GM12878 (cell line): ENCODE data around the gene KHDC1L. TPM values are rescaled to one million over a fixed set of nuclear protein-coding genes. Genes with fewer than 3 reads are reported as not detected.

ENCODE experiments used
- ATAC-seq: fragments of 200-7000 bp; cut with Tn5 transposase; 3 replicates; pipeline ENCODE4 v1.9.1; 2020; ENCODE audit warnings: mild to moderate bottlenecking, moderate library complexity
- Bru-seq: library from RNA; stranded (reverse); fragments of 400-500 nt; gene quantifications from one replicate; lab custom pipeline; 2021; lab: Mats Ljungman, UMichigan
- BruChase-seq, 2 experiments: library from RNA; stranded (reverse); fragments of 400-500 nt; gene quantifications; one replicate each; lab custom pipeline; 2021; lab: Mats Ljungman, UMichigan
- BruUV-seq: library from RNA; stranded (reverse); fragments of 400-500 nt; replicated peaks from 2 replicates; lab custom pipeline; 2021; lab: Mats Ljungman, UMichigan
- CTCF ChIA-PET: fragments of 300-600 bp; sonication (Branson Sonifier 250); formaldehyde crosslinking; extraction: SDS; loops from one replicate; lab custom pipeline; 2021; ENCODE audit warnings: inconsistent platforms; lab: Yijun Ruan, JAX
- POLR2A ChIA-PET: fragments of 350-600 bp; formaldehyde crosslinking; extraction: SDS; loops from one replicate; lab custom pipeline; 2021; ENCODE audit warnings: inconsistent platforms; lab: Charles Lee
- RAD21 ChIA-PET: fragments of 300-600 bp; sonication (Branson Sonifier 250); formaldehyde crosslinking; loops from one replicate; lab custom pipeline; 2023; ENCODE audit warnings: antibody characterized with exemption; ENCODE audit not compliant: unreplicated experiment; lab: Charles Lee
- SMC1A ChIA-PET: fragments of 300-600 bp; sonication (Branson Sonifier 250); formaldehyde crosslinking; loops from one replicate; lab custom pipeline; 2023; ENCODE audit not compliant: unreplicated experiment, uncharacterized antibody; lab: Charles Lee
- DNase-seq: peaks from one replicate; pipeline ENCODE4 v3.0.0-alpha.2; 2011; ENCODE audit warnings: low read depth, low spot score
- FAIRE-seq: peaks from 3 replicates; lab custom pipeline; 2011; peaks lifted over from hg19 to GRCh38; lab: Jason Lieb, UNC
- H2AFZ ChIP-seq: 2 replicates; pipeline ENCODE4 v1.6.0; 2011; ENCODE audit warnings: low read depth, low read length, control low read depth; ENCODE audit not compliant: control insufficient read depth
- H3K27ac ChIP-seq: 2 replicates; pipeline ENCODE4 v1.5.1; 2011; ENCODE audit warnings: control low read depth; ENCODE audit not compliant: control insufficient read depth, insufficient read depth
- H3K27me3 ChIP-seq, 2 experiments: replicated peaks in 1 of 2; 2 replicates each; pipeline versions ENCODE4 v1.6.0 to v1.6.1; 2011; ENCODE audit warnings: low read length in 1 of 2; ENCODE audit not compliant: control insufficient read depth in 2 of 2, insufficient read depth in 2 of 2
- H3K36me3 ChIP-seq, 2 experiments: 2 replicates each; pipeline ENCODE4 v1.5.1; 2011; ENCODE audit warnings: low read length in 1 of 2; ENCODE audit not compliant: control insufficient read depth in 2 of 2, insufficient read depth in 2 of 2
- H3K4me1 ChIP-seq: 2 replicates; pipeline ENCODE4 v1.6.1; 2011; ENCODE audit warnings: mild to moderate bottlenecking, low read length, moderate library complexity, mixed read lengths; ENCODE audit not compliant: control insufficient read depth, insufficient read depth
- H3K4me2 ChIP-seq: 2 replicates; pipeline ENCODE4 v1.6.0; 2011; ENCODE audit warnings: control low read depth; ENCODE audit not compliant: control insufficient read depth, insufficient read depth
- H3K4me3 ChIP-seq: fragments of 200-600 bp; sonication (generic); 2 replicates; pipeline ENCODE4 v1.5.1; 2016
- H3K79me2 ChIP-seq: 2 replicates; pipeline ENCODE4 v1.6.0; 2011; ENCODE audit warnings: low read length; ENCODE audit not compliant: control insufficient read depth, insufficient read depth
- H3K9ac ChIP-seq: 2 replicates; pipeline ENCODE4 v1.8.0; 2011; ENCODE audit warnings: low read length, control low read depth, mixed read lengths; ENCODE audit not compliant: control insufficient read depth, insufficient read depth
- H3K9me3 ChIP-seq: replicated peaks from 3 replicates; pipeline ENCODE4 v1.5.1; 2011; ENCODE audit warnings: mild to moderate bottlenecking, low read length; ENCODE audit not compliant: control insufficient read depth, insufficient read depth
- H4K20me1 ChIP-seq: 2 replicates; pipeline ENCODE4 v1.6.0; 2011; ENCODE audit not compliant: control insufficient read depth, insufficient read depth
- BHLHE40 ChIP-seq, 2 experiments: fragments of 450-650 bp in 1 of 2; IDR thresholded peaks; 2 replicates each; pipeline ENCODE4 v1.6.1; 2011 to 2017; ENCODE audit warnings: low read depth in 2 of 2, borderline replicate concordance in 1 of 2, improper control_type of control experiment in 1 of 2, low read length in 1 of 2, mild to moderate bottlenecking in 1 of 2
- NR2F1 ChIP-seq: fragments of 450-650 bp; conservative IDR thresholded peaks from 2 replicates; pipeline ENCODE4 v1.6.1; 2017; ENCODE audit warnings: mild to moderate bottlenecking
- RAD51 ChIP-seq: fragments of 450-650 bp; IDR thresholded peaks from 2 replicates; pipeline ENCODE4 v1.6.1; 2016; ENCODE audit warnings: moderate library complexity, mild to moderate bottlenecking, inconsistent platforms
- RFX5 ChIP-seq: IDR thresholded peaks from 2 replicates; pipeline ENCODE4 v1.6.1; 2011; ENCODE audit warnings: low read depth, low read length, improper control_type of control experiment
- SIN3A ChIP-seq: IDR thresholded peaks from 2 replicates; pipeline ENCODE4 v1.6.1; 2012; ENCODE audit warnings: low read depth, low read length, improper control_type of control experiment
- YBX1 ChIP-seq: fragments of 450-650 bp; IDR thresholded peaks from 2 replicates; pipeline ENCODE4 v1.6.1; 2016; ENCODE audit warnings: antibody characterized with exemption
- ZNF24 ChIP-seq: fragments of 450-650 bp; IDR thresholded peaks from 2 replicates; pipeline ENCODE4 v1.6.1; 2017; ENCODE audit warnings: antibody characterized with exemption, mild to moderate bottlenecking
- WGBS: methylation state at CpG from one replicate; pipeline ENCODE4 v1.1.6; 2016; ENCODE audit warnings: low lambda C conversion rate; ENCODE audit not compliant: insufficient replicate concordance, insufficient coverage; ENCODE audit errors: missing lambda C conversion rate; 5-methylcytosine and 5-hydroxymethylcytosine counted together
- in situ Hi-C: fragments of 300-500 bp; cut with MboI; formaldehyde crosslinking; loops from 9 replicates; pipeline ENCODE4 v1.14.3; 2018; ENCODE audit warnings: mixed read lengths
- intact Hi-C: fragments of 100-400 bp; cut with micrococcal nuclease; formaldehyde crosslinking; loops from one replicate; pipeline ENCODE4 v1.14.2; 2022; ENCODE audit not compliant: unreplicated experiment
- long read RNA-seq, 2 experiments: library from polyadenylated mRNA; unstranded; transcript quantifications; one replicate each; pipeline ENCODE4 v2.0.0, GENCODE V29; 2019 to 2020
- polyA minus RNA-seq, 3 experiments: library from RNA; depleted of rRNA, polyadenylated mRNA; stranded (reverse); fragments of >200 nt; gene quantifications; 2 replicates each; pipeline ENCODE4 v1.2.3, GENCODE V29; 2011
- polyA plus RNA-seq, 11 experiments: library from polyadenylated mRNA; depleted of rRNA in 4 of 11; unstranded in 6 of 11; stranded (reverse) in 5 of 11; fragments of >200 nt; fragmentation: Nextera tagmentation in 4 of 11; fragmentation: Illumina TruSeq in 1 of 11; extraction: Ambion mirVana in 4 of 11; extraction: Trizol in 1 of 11; gene quantifications; 1 replicate in 1 of 11; 2 replicates in 10 of 11; pipeline versions ENCODE4 v1.2.1 to v1.2.3, GENCODE V29; 2011 to 2016; ENCODE audit warnings: inconsistent platforms in 2 of 11, missing spikeins in 2 of 11, low read depth in 1 of 11
- total RNA-seq, 4 experiments: library from RNA; depleted of rRNA in 3 of 4; stranded (reverse); fragments of >200 nt in 3 of 4; fragmentation: Illumina TruSeq in 1 of 4; extraction: Trizol in 1 of 4; gene quantifications; 2 replicates each; pipeline versions ENCODE4 v1.2.1 to v1.2.3, GENCODE V29; 2013 to 2021
- TF ChIP-seq, protein P1 (sequence below): fragments of 450-650 bp; IDR thresholded peaks from 2 replicates; pipeline ENCODE4 v1.6.1; 2017; ENCODE audit warnings: antibody characterized with exemption, mild to moderate bottlenecking, moderate library complexity
- TF ChIP-seq, protein P2 (sequence below): fragments of 450-650 bp; IDR thresholded peaks from 2 replicates; pipeline ENCODE4 v1.6.1; 2017; ENCODE audit warnings: mild to moderate bottlenecking, moderate library complexity
- TF ChIP-seq, protein P3 (sequence below): IDR thresholded peaks from 2 replicates; pipeline ENCODE4 v1.6.1; 2011; ENCODE audit warnings: mild to moderate bottlenecking, low read depth, low read length, moderate library complexity; ENCODE audit not compliant: insufficient replicate concordance

Gene KHDC1L, protein sequence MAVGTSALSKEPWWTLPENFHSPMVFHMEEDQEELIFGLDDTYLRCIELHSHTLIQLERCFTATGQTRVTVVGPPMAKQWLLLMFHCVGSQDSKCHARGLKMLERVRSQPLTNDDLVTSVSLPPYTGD
- total RNA-seq (2013; cell fraction: nucleolus; rRNA removed) = not detected in 2 replicates
- not detected in 2 replicates for total RNA-seq (2014; rRNA removed)
- total RNA-seq (2014; rRNA removed; fragmentation: Illumina TruSeq; extraction: Trizol) = not detected in 2 replicates
- not detected in 2 replicates for total RNA-seq (2021)
- not detected for polyA plus RNA-seq (2011; ENCODE audit: low read depth)
- polyA plus RNA-seq (2011; rRNA removed) = 0.12 TPM in 1 of 2 replicates, not detected in the other
- polyA plus RNA-seq (2011; cell fraction: cytosol; rRNA removed) = 0.13 and 0.19 TPM in 2 replicates
- polyA plus RNA-seq (2011; cell fraction: nucleus; rRNA removed) = 0.37 TPM in 1 of 2 replicates, not detected in the other
- polyA plus RNA-seq (2012) = 0.28 TPM in 1 of 2 replicates, not detected in the other
- polyA plus RNA-seq (2014; fragmentation: Illumina TruSeq; extraction: Trizol) = 0.21 TPM in 1 of 2 replicates, not detected in the other
- polyA plus RNA-seq (2014; fragmentation: Nextera tagmentation; extraction: Ambion mirVana) = under 1 TPM; 0.13 to 0.37 TPM
- 0.27 TPM in 1 of 2 replicates, not detected in the other for polyA plus RNA-seq (2014; rRNA removed)
- under 1 TPM in 1 of 2 experiments, not detected in 1; 0.33 TPM for polyA plus RNA-seq (2016; fragmentation: Nextera tagmentation; extraction: Ambion mirVana)
- polyA minus RNA-seq (2011; rRNA and poly(A)+ RNA removed) = not detected in 2 replicates
- not detected in 2 replicates for polyA minus RNA-seq (2011; cell fraction: cytosol; rRNA and poly(A)+ RNA removed)
- polyA minus RNA-seq (2011; cell fraction: nucleus; rRNA and poly(A)+ RNA removed) = not detected in 2 replicates
- not detected for Bru-seq, nascent RNA
- not detected for BruChase-seq, experiment 1, labeled RNA remaining after a 6-hour chase
- BruChase-seq, experiment 2, labeled RNA remaining after a 2-hour chase = not detected
- long read RNA-seq, experiment 1 = 0 reads
- long read RNA-seq, experiment 2, partial matches to known transcripts = 1 of 1 reads
- long read RNA-seq, experiment 2, other reads (novel, unspliced or antisense) = 0 of 1 reads

DNA sequence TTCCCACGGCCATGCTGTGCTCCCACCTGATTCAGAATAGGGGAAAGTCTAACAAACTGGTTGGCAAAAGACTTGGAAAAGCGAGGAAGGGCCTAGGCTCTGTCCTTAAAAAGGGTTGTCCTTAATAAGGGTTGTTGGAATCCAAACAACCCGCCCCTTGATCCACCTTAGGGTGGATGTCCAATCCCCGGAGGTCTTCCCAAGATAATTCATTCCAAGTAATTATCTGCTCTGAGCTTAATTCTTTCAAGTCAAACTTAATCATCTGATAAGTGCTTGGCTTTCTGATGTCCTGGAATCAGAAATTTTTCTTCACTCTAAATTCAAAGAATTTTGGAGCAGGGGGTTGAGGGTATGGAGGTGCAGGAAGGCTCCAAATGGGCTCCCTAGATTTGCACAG, at the start of gene KHDC1L:
KHDC1L (minus strand) TSS at position 101 of the 400 bp plus-strand sequence; CDS start at position 13, 88 bp downstream.
- Histone ChIP-seq H3K36me3 (no peaks in the 10 kb centered on the region), H3K9me3 (no peaks in the 10 kb centered on the region), H2AFZ (no peak within 1 kb of the TSS), H3K79me2 (no peaks in the 10 kb centered on the region), H3K4me3 (no peak within 1 kb of the TSS), H3K9ac (no peak within 1 kb of the TSS), H3K4me1 (no peaks in the 10 kb centered on the region; the same call in 1 of the 2 replicates), H3K4me2 (no peak within 1 kb of the TSS), H3K27me3 (no peaks in the 10 kb centered on the region), H3K27ac (no peak within 1 kb of the TSS), H4K20me1 (no peaks in the 10 kb centered on the region)
- ChIA-PET CTCF (no interaction called here), SMC1A (no interaction called here), RAD21 (no interaction called here), POLR2A (no interaction called here)
- no peak for TF ChIP-seq YBX1
- TF ChIP-seq NR2F1 = no peak
- TF ChIP-seq BHLHE40 (IDR thresholded peaks at IDR 0.05; ENCODE audit: borderline replicate concordance in 1 of 2, low read depth in 2 of 2, low read length in 1 of 2) = no peak
- TF ChIP-seq RFX5 = no peak
- TF ChIP-seq, protein P1, sequence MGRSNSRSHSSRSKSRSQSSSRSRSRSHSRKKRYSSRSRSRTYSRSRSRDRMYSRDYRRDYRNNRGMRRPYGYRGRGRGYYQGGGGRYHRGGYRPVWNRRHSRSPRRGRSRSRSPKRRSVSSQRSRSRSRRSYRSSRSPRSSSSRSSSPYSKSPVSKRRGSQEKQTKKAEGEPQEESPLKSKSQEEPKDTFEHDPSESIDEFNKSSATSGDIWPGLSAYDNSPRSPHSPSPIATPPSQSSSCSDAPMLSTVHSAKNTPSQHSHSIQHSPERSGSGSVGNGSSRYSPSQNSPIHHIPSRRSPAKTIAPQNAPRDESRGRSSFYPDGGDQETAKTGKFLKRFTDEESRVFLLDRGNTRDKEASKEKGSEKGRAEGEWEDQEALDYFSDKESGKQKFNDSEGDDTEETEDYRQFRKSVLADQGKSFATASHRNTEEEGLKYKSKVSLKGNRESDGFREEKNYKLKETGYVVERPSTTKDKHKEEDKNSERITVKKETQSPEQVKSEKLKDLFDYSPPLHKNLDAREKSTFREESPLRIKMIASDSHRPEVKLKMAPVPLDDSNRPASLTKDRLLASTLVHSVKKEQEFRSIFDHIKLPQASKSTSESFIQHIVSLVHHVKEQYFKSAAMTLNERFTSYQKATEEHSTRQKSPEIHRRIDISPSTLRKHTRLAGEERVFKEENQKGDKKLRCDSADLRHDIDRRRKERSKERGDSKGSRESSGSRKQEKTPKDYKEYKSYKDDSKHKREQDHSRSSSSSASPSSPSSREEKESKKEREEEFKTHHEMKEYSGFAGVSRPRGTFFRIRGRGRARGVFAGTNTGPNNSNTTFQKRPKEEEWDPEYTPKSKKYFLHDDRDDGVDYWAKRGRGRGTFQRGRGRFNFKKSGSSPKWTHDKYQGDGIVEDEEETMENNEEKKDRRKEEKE = no peak
- TF ChIP-seq ZNF24 = no peak
- TF ChIP-seq, protein P2, sequence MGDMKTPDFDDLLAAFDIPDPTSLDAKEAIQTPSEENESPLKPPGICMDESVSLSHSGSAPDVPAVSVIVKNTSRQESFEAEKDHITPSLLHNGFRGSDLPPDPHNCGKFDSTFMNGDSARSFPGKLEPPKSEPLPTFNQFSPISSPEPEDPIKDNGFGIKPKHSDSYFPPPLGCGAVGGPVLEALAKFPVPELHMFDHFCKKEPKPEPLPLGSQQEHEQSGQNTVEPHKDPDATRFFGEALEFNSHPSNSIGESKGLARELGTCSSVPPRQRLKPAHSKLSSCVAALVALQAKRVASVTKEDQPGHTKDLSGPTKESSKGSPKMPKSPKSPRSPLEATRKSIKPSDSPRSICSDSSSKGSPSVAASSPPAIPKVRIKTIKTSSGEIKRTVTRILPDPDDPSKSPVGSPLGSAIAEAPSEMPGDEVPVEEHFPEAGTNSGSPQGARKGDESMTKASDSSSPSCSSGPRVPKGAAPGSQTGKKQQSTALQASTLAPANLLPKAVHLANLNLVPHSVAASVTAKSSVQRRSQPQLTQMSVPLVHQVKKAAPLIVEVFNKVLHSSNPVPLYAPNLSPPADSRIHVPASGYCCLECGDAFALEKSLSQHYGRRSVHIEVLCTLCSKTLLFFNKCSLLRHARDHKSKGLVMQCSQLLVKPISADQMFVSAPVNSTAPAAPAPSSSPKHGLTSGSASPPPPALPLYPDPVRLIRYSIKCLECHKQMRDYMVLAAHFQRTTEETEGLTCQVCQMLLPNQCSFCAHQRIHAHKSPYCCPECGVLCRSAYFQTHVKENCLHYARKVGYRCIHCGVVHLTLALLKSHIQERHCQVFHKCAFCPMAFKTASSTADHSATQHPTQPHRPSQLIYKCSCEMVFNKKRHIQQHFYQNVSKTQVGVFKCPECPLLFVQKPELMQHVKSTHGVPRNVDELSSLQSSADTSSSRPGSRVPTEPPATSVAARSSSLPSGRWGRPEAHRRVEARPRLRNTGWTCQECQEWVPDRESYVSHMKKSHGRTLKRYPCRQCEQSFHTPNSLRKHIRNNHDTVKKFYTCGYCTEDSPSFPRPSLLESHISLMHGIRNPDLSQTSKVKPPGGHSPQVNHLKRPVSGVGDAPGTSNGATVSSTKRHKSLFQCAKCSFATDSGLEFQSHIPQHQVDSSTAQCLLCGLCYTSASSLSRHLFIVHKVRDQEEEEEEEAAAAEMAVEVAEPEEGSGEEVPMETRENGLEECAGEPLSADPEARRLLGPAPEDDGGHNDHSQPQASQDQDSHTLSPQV = no peak
- TF ChIP-seq SIN3A = no peak
- TF ChIP-seq, protein P3, sequence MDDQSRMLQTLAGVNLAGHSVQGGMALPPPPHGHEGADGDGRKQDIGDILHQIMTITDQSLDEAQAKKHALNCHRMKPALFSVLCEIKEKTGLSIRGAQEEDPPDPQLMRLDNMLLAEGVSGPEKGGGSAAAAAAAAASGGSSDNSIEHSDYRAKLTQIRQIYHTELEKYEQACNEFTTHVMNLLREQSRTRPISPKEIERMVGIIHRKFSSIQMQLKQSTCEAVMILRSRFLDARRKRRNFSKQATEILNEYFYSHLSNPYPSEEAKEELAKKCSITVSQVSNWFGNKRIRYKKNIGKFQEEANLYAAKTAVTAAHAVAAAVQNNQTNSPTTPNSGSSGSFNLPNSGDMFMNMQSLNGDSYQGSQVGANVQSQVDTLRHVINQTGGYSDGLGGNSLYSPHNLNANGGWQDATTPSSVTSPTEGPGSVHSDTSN = no peak
- no peak for TF ChIP-seq RAD51
- no TSS peak for BruUV-seq
- WGBS = 13% methylated on average over 4 of the region's 4 CpGs
- intact Hi-C loops = no loop called here
- DNase-seq (no peak), ATAC-seq (no peak), FAIRE-seq (no peak)
- in situ Hi-C loops = no loop called here
